NB4 (cell line): ENCODE data around the gene NECTIN3.

Experiments used
- DNase-seq: peaks from one replicate; pipeline ENCODE4 v3.0.0; 2010; ENCODE audit warnings: low read depth
- H3K4me3 ChIP-seq: one replicate; pipeline ENCODE4 v1.5.1; 2011; ENCODE audit warnings: mild to moderate bottlenecking, low read depth, low read length, moderate library complexity
- CTCF ChIP-seq: IDR thresholded peaks from one replicate; pipeline ENCODE4 v1.5.1; 2012; ENCODE audit warnings: low read depth, low read length
- MAX ChIP-seq: IDR thresholded peaks from 2 replicates; pipeline ENCODE4 v1.6.1; 2011; ENCODE audit warnings: low read depth, low read length
- MYC ChIP-seq: IDR thresholded peaks from 2 replicates; pipeline ENCODE4 v1.6.1; 2011; ENCODE audit warnings: low read depth, low read length
- POLR2A ChIP-seq: IDR thresholded peaks from 2 replicates; pipeline ENCODE4 v1.6.1; 2011; ENCODE audit warnings: mild to moderate bottlenecking; ENCODE audit not compliant: insufficient read length; ENCODE audit errors: extremely low read depth

NECTIN3 gene

GRCh38 chr3:111190518-111190917, 118.9 kb downstream of the NECTIN3 start:
- no peak for DNase-seq
- no peak for TF ChIP-seq MAX
- H3K4me3 ChIP-seq: no peak overlapping the region

GRCh38 chr3:111193472-111193871, 121.9 kb downstream of the NECTIN3 start:
- H3K4me3 ChIP-seq: no peak overlapping the region
- DNase-seq: no peak
- no peak for TF ChIP-seq CTCF
- TF ChIP-seq MAX: no peak
- no peak for TF ChIP-seq POLR2A
- no peak for TF ChIP-seq MYC

- DNase-seq: no peak
- no peak overlapping the region for H3K4me3 ChIP-seq
- TF ChIP-seq MYC (no peak), CTCF (no peak), MAX (no peak), POLR2A (no peak)
Measured at GRCh38 chr3:111194048-111194447, 122.4 kb downstream of the NECTIN3 start.

GRCh38 chr3:111197485-111197884, 125.9 kb downstream of the NECTIN3 start:
- no peak for DNase-seq
- TF ChIP-seq POLR2A: no peak
- no peak for TF ChIP-seq MAX
- no peak for TF ChIP-seq CTCF
- TF ChIP-seq MYC: no peak
- no peak overlapping the region for H3K4me3 ChIP-seq

- no peak for DNase-seq
- H3K4me3 ChIP-seq: no peak overlapping the region
- TF ChIP-seq MAX (no peak), MYC (no peak), CTCF (no peak), POLR2A (no peak)
Measured at GRCh38 chr3:111200027-111200426, 128.4 kb downstream of the NECTIN3 start.

- TF ChIP-seq MAX: no peak
- no peak for TF ChIP-seq CTCF
- no peak for TF ChIP-seq POLR2A
- no peak for TF ChIP-seq MYC
Measured at GRCh38 chr3:111210003-111210711, 138.5 kb downstream of the NECTIN3 start.

More at GRCh38 chr3:111210003-111210711, 138.5 kb downstream of the NECTIN3 start:
- no peak for DNase-seq
- no peak overlapping the region for H3K4me3 ChIP-seq
